Measurements from ENCODE around the gene CWC27. TPM values are rescaled to one million over a fixed set of nuclear protein-coding genes. Genes with fewer than 3 reads are reported as not detected.

The CWC27 gene
- polyA plus RNA-seq, 1 of the 3 experiments (the other 2 are of a cell fraction), result 6.6 TPM

DNA sequence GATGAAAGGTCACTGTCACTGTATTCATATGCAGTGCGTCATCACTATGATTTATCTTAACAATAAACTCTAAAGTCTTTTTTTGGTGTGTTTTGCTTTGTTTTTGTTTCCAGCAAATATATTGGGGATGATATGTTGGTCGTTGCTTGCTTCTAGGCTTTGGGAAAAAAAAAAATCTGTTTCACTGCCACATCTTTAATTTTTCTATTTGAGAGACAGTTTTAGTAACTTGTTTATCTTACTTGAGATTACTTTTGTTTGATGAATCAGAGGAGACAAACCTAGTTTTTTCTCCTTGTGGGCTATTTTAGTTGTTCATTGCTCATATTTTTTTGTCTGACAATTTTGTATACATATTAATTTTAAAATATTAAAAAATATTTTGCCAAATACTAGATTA is 19.4 kb downstream of the CWC27 start:
- Histone ChIP-seq H3K4me1 (ENCODE audit: control insufficient read depth in 1 of 2, insufficient read depth in 2 of 2, low read depth in 1 of 2, low read length in 1 of 2) (no peaks in the 10 kb centered on the region), H3K27ac (ENCODE audit: low read depth in 2 of 2, low read length in 1 of 2) (no peak overlapping the region), H3K4me3 (ENCODE audit: low read depth in 2 of 2, low read length in 1 of 2) (no peak overlapping the region), H3K27me3 (ENCODE audit: insufficient read depth) (no peaks in the 10 kb centered on the region), H3K9me3 (no peaks in the 10 kb centered on the region), H3K79me2 (ENCODE audit: insufficient read depth) (no peaks in the 10 kb centered on the region), H3K36me3 (replicated peaks in 1 of 2; ENCODE audit: control insufficient read depth in 1 of 2, insufficient read depth in 2 of 2, low read length in 1 of 2) (peaks cover 20 to 26% of the 10 kb centered on the region in 2 experiments), H3K9me2 (no peaks in the 10 kb centered on the region), H3K9ac (no peak overlapping the region), H4K20me1 (ENCODE audit: insufficient read depth) (no peaks in the 10 kb centered on the region), H2AFZ (ENCODE audit: low read depth) (no peak overlapping the region), H3F3A (replicated peaks; ENCODE audit: insufficient read depth) (peaks cover 6% of the 10 kb centered on the region), H3K4me2 (no peak overlapping the region)
- TF ChIP-seq, protein P1, sequence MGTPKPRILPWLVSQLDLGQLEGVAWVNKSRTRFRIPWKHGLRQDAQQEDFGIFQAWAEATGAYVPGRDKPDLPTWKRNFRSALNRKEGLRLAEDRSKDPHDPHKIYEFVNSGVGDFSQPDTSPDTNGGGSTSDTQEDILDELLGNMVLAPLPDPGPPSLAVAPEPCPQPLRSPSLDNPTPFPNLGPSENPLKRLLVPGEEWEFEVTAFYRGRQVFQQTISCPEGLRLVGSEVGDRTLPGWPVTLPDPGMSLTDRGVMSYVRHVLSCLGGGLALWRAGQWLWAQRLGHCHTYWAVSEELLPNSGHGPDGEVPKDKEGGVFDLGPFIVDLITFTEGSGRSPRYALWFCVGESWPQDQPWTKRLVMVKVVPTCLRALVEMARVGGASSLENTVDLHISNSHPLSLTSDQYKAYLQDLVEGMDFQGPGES (IDR thresholded peaks at IDR 0.05; ENCODE audit: low read depth, low read length), result no peak
- no peak for TF ChIP-seq GATA2 (CRISPR knock-in tag; IDR thresholded peaks at IDR 0.05)
- TF ChIP-seq FOXM1 (IDR thresholded peaks at IDR 0.05; ENCODE audit: low read depth), result no peak
- no peak for TF ChIP-seq TCF12 (IDR thresholded peaks at IDR 0.05)
- no peak for TF ChIP-seq EP300 (IDR thresholded peaks at IDR 0.05; ENCODE audit: borderline replicate concordance in 1 of 2, low read depth in 1 of 2, low read length in 1 of 2)
- no peak for TF ChIP-seq MAX (IDR thresholded peaks at IDR 0.05; ENCODE audit: low read depth)
- TF ChIP-seq MXI1 (IDR thresholded peaks at IDR 0.05; ENCODE audit: low read depth, low read length), result no peak
- TF ChIP-seq RCOR1 (IDR thresholded peaks at IDR 0.05; ENCODE audit: low read length), result no peak
- no peak for TF ChIP-seq TAF1 (IDR thresholded peaks at IDR 0.05; ENCODE audit: borderline replicate concordance, low read depth, low read length)
- TF ChIP-seq TEAD4 (IDR thresholded peaks at IDR 0.05; ENCODE audit: borderline replicate concordance, insufficient read depth), result no peak
- no peak for TF ChIP-seq RXRA (IDR thresholded peaks at IDR 0.05; ENCODE audit: borderline replicate concordance, low read depth)
- TF ChIP-seq CHD2 (IDR thresholded peaks at IDR 0.05; ENCODE audit: low read length, partially characterized antibody), result no peak
- TF ChIP-seq NFIC (IDR thresholded peaks at IDR 0.05; ENCODE audit: borderline replicate concordance), result no peak
- no peak for TF ChIP-seq EZH2phosphoT487 (IDR thresholded peaks at IDR 0.05; ENCODE audit: borderline replicate concordance, low read depth)
- TF ChIP-seq, protein P2, sequence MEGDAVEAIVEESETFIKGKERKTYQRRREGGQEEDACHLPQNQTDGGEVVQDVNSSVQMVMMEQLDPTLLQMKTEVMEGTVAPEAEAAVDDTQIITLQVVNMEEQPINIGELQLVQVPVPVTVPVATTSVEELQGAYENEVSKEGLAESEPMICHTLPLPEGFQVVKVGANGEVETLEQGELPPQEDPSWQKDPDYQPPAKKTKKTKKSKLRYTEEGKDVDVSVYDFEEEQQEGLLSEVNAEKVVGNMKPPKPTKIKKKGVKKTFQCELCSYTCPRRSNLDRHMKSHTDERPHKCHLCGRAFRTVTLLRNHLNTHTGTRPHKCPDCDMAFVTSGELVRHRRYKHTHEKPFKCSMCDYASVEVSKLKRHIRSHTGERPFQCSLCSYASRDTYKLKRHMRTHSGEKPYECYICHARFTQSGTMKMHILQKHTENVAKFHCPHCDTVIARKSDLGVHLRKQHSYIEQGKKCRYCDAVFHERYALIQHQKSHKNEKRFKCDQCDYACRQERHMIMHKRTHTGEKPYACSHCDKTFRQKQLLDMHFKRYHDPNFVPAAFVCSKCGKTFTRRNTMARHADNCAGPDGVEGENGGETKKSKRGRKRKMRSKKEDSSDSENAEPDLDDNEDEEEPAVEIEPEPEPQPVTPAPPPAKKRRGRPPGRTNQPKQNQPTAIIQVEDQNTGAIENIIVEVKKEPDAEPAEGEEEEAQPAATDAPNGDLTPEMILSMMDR (IDR thresholded peaks at IDR 0.05), result no peak
- CTCF ChIA-PET, result interaction anchor here (1.3 to 2.1 kb wide), 3 partner anchors 152 to 156 kb away, joined by 3 to 10 read pairs (median 5); no protein-coding TSS in a partner anchor
- POLR2A ChIA-PET, result no interaction called here
- no peak for DNase-seq
- WGBS (ENCODE audit: low lambda C conversion rate), result 94% methylated on average over 2 of the region's 2 CpGs

- H2AFZ ChIP-seq (ENCODE audit: low read depth), result no peak overlapping the region
- ChIA-PET POLR2A (no interaction called here), CTCF (interaction anchor here (0.8 to 2.1 kb wide), 3 partner anchors 19 to 155 kb away, joined by 3 to 10 read pairs (median 5); no protein-coding TSS in a partner anchor)
- WGBS (ENCODE audit: low lambda C conversion rate), result 93% methylated on average over 3 of the region's 3 CpGs
- H3F3A ChIP-seq (replicated peaks; ENCODE audit: insufficient read depth), result peaks cover 14% of the 10 kb centered on the region
- H3K4me1 ChIP-seq (ENCODE audit: control insufficient read depth in 1 of 2, insufficient read depth in 2 of 2, low read depth in 1 of 2, low read length in 1 of 2), result peaks cover 0 to 7% of the 10 kb centered on the region in 2 experiments; a peak in 2 of 4 replicates
- no peak overlapping the region for H3K27ac ChIP-seq (ENCODE audit: low read depth in 2 of 2, low read length in 1 of 2)
- no peaks in the 10 kb centered on the region for H3K79me2 ChIP-seq (ENCODE audit: insufficient read depth)
- no peak overlapping the region for H3K9ac ChIP-seq
- H3K36me3 ChIP-seq (replicated peaks in 1 of 2; ENCODE audit: control insufficient read depth in 1 of 2, insufficient read depth in 2 of 2, low read length in 1 of 2), result peaks cover 17 to 18% of the 10 kb centered on the region in 2 experiments
- no peaks in the 10 kb centered on the region for H4K20me1 ChIP-seq (ENCODE audit: insufficient read depth)
- H3K27me3 ChIP-seq (ENCODE audit: insufficient read depth), result no peaks in the 10 kb centered on the region
- TF ChIP-seq, protein P2 (IDR thresholded peaks at IDR 0.05), result no peak
- TF ChIP-seq FOXJ3 (CRISPR knock-in tag; IDR thresholded peaks at IDR 0.05), result no peak
- TF ChIP-seq RCOR1 (IDR thresholded peaks at IDR 0.05; ENCODE audit: low read length), result no peak
- no peak for TF ChIP-seq TAF1 (IDR thresholded peaks at IDR 0.05; ENCODE audit: borderline replicate concordance, low read depth, low read length)
- TF ChIP-seq CHD2 (IDR thresholded peaks at IDR 0.05; ENCODE audit: low read length, partially characterized antibody), result no peak
- TF ChIP-seq PBX3 (IDR thresholded peaks at IDR 0.05), result no peak
- no peak overlapping the region for H3K4me2 ChIP-seq
- H3K4me3 ChIP-seq (ENCODE audit: low read depth in 2 of 2, low read length in 1 of 2), result no peak overlapping the region
- no peak for DNase-seq
- H3K9me3 ChIP-seq, result no peaks in the 10 kb centered on the region
- no peaks in the 10 kb centered on the region for H3K9me2 ChIP-seq
Measured at GRCh38 chr5:64789457-64789856, 20.7 kb downstream of the CWC27 start.

All from SK-N-SH (cell line).